ENCODE measurements around the gene WDFY2.
"Not testable (repeated sequence)": the region's sequence is repeated elsewhere in the genome, so short reads cannot be mapped to it uniquely, and the experiment has no call there.

The WDFY2 gene

DNA sequence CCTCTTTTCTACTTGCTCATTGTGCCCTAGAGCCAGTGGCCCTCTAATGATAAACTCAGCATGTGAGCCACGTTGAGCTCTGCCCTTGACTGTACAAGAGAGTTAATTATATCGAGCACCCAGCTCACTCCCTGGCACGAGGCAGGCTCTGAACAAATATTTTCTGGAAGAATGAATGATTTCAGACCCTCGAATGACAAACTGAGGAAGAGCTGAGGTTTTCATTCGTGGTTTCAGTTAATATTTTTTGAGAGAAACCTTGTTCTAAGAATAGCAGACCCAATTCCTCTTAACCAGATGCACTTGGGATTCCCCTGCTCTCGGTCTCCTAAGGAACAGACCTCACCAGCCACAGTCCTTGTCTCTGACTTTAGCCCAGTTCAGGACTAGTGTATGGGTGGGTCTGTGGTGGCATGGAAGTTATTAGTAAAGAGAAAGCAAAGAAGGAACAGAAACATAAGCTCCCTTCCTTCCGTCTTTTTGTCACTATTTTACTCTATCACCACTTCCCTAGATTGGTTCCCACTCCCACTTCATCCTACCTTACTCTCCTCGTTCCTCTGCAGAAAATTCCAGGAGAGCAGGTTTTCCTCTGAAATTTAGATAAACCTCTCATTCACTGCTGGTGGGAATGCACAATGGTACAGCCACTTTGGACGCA, 22.1 kb upstream of the WDFY2 start:
- no peak for DNase-seq (ENCODE audit: low spot score)

DNA sequence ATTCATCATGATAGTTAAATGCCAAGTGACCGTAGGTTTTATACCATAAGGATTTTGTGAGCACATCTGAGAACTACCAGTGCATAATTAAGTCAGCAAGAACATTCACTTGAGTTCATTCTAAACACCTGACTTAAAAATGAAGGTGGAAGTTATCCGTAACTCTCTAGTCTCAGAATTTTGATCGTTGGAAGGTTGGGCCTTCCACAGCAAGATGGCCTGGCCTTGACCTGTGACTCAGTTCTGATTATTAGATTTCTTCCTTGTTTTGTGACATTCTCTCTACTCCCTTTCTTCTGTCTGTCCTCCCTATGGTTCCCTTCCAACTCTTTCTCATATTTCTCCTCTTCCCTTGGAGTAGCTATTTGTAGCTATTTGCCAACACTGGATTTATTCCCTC, 20.0 kb upstream of the WDFY2 start:
- DNase-seq (ENCODE audit: low spot score) = no peak

DNA sequence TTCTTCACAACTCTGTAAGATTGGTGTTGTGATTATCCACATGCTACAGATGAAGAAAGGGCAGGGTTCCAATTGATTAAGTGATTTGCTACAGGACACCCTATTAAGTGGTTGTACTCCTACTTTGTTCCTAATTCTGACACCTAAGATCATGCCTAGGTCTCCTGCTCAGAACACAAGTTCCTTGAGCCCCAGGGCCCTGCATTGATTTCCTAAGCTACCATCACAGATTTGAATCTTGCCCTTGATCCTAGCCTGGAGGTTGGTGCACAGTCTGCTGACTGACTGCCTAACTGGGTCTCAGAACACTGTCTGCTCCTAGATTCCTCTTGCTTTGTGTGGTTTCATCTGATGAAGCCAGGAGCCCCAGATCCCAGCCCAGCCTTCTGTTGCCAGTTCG, 19.6 kb upstream of the WDFY2 start:
- no peak for DNase-seq (ENCODE audit: low spot score)

DNA sequence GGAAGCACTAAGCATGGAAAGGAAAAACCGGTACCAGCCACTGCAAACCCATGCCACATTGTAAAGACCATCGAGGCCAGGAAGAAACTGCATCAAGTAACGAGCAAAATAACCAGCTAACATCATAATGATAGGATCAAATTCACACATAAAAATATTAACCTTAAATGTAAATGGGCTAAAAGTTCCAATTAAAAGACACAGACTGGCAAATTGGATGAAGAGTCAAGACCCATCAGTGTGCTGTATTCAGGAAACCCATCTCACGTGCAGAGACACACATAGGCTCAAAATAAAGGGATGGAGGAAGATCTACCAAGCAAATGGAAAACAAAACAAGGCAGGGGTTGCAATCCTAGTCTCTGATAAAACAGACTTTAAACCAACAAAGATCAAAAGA, 15.3 kb upstream of the WDFY2 start:
- DNase-seq (ENCODE audit: low spot score) = not testable (repeated sequence)

DNA sequence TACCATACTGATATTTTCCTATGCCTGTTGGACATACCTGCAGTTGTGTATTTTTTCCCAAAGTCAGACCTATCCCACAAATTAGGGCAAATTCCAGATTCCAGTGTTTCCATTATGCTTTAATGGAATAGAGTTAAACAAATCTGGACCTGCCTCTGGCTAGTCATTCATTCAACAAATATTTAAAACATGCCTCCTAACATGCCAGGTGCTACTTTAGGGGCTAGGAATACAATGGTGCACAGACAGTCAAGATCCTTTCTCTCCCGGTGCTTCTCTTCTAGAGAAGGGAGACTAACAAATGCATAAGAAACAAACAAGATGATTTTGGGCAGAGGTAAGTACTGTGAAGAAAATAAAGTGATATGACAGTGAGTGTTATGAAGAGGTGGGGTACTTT, 7.5 kb upstream of the WDFY2 start:
- DNase-seq (ENCODE audit: low spot score) = no peak

DNA sequence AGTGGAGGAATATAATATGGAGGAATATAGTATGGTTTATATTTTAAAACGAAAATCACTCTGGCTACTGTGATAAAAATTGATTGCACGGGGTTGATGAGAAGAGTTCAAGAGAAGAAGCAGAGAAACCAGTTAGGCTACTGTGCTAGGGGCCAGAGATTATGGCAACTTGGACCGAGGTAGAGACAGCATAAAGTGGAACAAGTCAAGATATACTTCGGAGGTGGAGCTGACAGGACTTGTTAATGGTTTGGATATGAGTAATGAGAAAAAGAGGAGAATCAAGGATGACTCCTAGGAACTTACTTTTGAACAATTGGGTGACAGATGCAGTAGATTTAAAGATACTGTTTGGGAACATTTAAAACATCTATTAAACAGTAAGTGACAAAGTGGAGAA, 6.6 kb upstream of the WDFY2 start:
- DNase-seq (ENCODE audit: low spot score) = no peak

DNA sequence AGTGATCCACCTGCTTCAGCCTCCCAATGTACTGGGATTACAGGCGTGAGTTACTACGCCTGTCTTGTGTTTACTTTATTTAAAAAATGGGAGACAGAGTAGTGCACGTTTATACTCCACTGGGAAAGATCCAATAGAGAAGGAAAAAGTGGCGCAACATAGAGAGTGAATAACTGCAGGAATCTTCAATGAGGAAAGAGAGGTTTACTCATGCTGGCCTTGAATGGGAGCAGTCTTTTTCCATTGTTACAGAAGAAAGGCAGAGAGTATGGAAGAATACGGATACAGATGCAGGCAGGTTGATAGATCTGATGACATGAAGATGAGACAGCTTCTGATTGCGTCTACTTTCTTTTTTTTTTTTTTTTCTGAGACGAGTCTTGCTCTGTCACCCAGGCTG, 4.6 kb upstream of the WDFY2 start:
- no peak for DNase-seq (ENCODE audit: low spot score)

DNA sequence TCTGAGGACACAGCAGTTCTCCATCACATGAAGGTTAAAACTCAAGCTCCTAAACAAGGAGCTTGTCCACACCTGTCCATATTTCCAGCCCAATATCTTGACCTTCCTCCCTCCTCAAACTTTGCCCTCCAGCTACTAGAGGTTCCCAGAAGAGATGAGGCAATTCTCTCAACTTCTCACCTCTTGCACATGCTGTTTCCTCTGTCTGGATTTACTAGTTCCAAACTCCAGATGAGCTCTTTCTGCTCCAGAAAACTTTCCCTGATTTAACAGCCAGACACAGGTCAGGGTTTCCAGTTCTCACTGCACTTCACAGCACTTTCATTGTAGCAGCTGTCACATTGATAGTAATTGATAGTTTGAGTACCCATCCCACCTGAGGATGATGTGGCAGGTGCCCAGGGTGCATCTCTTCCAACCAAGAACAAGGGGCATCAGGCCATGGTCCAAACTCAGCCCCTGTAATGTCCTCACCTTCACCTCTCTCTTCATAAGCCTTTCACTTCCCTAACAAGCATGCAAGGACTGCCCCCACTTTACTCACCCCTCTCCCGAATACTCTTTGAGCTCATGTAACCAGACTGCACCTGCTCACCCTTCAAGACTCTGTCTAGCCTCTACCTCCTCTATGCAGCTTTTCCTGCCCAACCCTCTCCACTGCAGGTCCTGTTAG, 3.0 kb upstream of the WDFY2 start:
- no peak for DNase-seq (ENCODE audit: low spot score)

DNA sequence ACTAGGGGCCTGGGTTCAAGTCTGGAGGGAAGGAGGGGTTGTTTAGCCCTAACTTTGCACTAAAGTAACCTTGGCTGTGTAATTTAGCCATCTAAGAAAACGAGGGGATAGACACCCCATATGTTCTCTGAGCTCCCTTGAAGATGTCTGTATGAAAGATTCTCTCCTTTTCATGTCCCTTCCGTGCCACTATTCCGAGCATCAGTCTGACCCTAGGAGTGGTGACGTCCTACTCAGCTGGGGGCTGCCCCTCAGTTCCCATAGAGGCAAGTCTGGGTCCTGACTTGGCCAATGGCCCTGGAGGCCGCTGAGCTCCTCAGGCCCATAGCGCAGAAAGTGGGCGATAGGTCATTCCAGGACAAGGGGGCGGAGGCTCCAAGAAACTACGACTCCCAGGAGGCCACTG, 790 bp upstream of the WDFY2 start:
- no peak for DNase-seq (ENCODE audit: low spot score)

DNA sequence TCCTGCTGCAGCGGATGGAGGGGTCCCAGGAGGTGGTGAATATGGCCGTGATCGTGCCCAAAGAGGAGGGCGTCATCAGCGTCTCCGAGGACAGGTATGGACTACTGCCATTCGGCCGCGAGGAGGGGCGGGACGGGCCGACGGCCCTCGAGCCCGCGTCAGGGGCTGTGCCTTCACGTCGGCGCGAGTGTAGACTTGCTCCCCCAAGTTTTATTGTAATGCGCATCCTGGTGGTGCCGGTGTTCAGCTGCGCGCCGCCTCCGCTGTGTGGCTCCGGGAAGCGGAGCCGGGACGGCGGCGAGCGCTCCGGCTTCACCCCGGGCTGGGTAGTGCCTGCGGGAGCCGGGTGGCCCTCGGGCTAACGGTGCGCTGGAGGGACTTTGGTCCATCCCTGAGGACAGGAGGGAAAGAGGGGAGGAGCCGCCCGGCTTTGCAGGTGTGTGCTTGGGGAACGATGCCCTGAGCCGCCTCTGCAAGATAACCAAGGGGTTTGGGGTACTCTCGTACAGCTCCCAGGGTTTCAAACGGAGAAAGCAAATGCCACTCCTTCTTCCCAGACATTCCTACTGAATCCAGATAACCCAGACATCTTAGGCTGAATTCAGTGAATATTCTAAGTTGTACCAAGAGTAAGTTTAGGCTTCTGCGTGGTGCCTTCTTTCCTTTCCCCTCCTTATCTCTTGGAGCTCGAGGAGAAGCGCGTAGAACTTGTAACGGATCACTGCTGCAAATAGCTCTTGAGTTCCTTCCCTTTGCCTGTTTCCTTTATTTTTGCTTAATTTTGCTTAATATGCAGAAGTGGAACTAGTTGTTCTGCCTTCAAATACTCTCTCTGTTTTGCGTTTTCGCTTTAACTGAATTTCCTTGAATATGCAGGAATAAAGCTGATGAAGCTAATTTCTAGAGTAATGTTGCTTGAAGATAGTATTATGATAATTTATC, 740 bp downstream of the WDFY2 start:
- peak; percentile 22 for DNase-seq (ENCODE audit: low spot score)

DNA sequence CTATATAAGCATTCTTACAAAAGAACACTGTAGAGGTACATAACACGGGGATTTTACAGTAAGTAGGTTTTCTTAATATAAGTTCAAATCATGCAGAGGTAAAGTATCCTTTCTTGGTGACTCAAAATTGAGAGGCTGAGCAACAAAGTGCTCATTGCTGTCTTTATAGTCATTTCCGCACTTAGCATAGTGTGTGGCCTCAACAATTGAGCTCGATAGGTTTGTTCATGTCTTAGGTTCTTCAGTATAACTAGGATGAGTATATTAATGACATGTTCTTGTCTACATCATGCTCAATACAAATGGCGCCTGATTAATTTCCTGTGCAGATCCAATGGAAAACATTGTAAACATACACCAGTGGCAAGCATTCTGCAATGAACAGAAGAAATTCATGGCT, 1.4 kb downstream of the WDFY2 start:
- DNase-seq (ENCODE audit: low spot score) = no peak

DNA sequence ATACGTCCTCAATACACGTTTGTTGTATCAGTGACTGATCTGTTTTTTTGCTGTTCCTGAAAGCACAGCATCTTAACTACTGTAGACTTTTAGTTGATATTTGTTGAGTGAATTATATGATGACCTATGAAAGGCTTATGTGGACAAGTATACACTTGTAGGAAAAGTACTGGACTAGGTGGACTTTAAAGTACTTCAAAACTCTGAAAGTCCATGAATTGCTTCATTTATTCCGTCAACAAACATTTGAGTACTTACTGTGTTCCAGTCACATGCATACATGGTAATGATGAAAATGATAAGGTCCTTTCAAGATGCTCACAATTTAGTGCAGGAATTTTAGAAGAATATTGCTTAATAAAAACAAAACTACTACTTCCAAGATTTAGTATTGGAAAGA, 3.1 kb downstream of the WDFY2 start:
- DNase-seq (ENCODE audit: low spot score) = no peak

DNA sequence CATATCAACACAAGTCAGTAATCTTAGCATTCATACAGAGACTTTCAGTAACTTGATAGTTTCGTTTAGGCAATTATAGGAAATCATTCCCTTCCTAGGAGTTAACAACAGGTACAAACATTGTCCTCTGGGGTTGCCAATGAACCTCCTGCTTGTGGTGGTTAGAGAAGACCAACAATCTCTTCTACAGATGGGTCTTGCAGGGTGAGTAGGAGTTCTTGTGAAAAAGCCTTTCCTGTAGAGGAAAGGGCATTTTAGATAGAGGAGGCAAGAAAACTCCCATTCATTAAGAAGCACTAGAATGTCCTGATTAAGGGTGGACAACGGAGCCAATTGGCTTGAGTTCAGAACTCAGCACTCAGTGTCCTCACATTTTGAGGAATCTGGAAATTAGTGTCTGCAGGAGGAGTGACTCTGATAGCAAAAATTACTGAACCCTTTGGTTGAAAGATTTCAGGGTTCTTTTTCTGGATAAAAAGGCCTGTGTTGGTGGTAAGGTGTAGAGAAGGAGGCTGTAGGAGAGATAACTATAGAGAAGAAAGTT, 4.2 kb downstream of the WDFY2 start:
- no peak for DNase-seq (ENCODE audit: low spot score)

DNA sequence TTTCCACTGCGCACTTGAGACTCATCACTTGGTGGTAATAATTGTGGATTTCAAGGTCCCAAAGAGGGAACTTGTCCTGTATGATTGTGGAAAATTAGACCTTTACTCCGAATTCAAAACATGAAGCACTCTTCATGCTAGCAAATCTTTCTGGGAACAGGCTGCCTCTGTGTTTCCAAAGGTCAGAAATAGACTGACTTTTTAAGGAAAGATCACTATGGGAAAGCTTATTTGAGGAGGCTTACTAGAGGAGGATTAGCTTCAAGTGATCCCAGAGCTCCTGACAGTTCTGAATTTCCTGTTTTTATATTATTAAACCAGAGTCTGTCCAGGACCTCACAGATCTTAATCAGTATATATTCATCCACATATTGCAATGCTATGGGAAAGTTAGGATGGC, 5.5 kb downstream of the WDFY2 start:
- DNase-seq (ENCODE audit: low spot score) = no peak

DNA sequence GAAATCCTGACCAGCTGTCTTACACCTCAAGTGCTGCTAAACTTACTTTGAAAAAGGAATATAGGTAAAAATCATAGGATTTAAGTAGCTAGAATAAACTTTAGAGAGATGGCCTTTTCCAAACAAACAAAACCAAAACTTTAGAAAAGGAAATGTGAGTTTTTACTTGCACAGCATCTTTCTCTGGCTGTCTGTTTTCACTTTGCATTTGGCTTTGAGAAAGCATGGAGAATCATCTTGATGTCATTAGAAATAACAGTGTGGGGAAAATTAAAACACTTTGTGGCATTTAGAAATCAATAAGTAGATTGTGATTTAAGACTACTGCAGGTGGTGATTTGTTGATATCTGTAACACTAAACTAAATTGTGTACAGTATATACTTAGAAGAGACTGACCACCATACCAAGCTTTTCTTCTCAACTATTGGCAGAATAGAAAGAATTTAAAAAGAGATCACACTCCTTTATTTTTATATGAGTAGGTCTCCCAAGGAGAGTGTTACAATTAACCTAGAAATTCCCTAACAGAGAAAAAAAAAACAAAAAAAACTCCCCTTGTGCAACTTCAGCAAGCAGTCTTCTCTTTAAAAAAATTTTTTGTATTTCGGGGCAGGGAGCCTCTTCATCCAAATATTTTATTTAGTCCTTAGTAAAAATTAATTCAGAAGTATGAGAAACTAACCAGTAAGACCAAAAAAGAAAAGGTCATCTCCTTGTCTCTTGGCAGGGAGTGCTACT, 6.1 kb downstream of the WDFY2 start:
- no peak for DNase-seq (ENCODE audit: low spot score)

DNA sequence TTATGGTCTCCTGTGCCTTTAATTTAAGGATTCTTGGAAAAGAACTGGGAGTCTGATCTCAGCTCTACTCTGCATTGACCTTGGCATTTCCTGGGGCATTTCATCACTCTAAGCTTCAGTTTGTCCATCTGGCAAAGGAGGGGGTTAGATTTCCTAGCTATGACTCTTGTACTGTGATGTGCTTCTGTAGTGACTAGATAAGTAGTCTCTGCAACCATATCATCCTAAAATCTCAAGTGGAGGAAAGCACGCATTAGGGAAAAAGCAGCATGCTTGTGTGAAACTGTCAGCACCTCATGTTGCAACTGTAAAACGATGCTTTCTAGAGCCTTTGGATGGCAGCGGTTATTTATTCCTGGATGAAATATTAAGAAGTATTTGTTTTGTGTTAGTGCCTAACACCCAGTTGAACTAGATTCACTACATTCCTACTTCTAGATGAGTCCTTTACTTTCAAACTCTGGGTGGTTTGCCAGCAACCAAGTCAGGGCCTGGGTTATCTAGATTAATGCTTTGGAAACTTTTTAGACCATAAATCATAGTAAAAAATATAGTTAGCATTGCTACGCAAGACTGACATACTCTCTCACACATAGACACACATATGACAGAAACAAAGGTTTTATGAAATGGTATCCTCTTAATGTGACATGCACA, 6.8 kb downstream of the WDFY2 start:
- DNase-seq (ENCODE audit: low spot score) = peak; percentile 69

DNA sequence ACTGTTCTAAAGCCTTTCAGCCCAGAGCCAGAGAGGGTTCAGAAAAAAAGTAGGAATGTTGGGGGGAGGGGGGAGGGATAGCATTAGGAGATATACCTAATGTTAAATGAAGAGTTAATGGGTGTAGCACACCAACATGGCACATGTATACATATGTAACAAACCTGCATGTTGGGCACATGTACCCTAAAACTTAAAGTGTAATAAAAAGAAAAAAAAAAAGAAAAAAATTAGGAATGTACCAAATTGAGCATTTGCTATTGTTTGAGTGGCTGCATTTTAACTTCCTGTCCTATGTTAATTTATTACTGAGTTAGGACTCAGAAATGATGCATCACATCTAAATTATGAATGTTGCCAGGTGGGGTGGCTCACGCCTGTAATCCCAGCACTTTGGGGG, 7.7 kb downstream of the WDFY2 start:
- DNase-seq (ENCODE audit: low spot score) = not testable (repeated sequence)

DNA sequence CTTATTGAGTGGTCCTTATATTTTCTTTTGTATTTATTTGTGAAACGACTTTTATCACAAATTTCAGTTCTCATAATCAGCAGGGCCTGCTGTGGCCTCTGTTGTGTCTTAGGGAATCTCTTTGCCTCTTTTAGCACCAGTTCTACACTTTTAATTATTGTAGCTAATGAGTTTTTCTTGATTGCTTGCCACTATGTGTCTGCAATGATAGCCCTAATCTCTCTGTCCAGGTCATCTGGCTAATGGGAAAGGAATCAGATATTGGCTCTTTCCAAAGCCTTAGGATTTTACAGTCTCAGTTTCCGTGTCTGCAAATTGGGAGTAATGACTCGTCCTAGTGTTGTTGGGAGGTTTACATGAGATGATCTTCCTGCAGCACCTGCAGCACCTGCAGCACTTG, 10.2 kb downstream of the WDFY2 start:
- no peak for DNase-seq (ENCODE audit: low spot score)

DNA sequence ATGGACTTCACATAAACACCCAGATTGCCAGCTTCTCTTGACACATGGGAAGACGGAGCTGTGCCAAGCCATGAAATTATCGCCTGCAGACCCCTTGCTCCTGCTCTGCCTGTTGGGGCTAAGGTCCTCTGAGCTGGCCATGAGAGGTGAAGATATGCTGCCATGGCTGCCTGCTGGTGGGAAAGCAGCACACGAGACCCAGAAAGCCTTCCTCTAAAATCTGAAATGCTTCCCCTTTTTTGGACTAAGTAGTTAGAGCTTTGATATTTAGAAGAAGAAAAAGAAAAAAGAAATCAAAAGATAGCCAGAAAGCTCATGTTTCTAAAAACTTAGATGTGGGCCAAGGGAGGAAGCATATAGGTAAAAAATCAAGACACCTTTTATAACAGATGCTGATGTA, 11.2 kb downstream of the WDFY2 start:
- DNase-seq (ENCODE audit: low spot score) = no peak

DNA sequence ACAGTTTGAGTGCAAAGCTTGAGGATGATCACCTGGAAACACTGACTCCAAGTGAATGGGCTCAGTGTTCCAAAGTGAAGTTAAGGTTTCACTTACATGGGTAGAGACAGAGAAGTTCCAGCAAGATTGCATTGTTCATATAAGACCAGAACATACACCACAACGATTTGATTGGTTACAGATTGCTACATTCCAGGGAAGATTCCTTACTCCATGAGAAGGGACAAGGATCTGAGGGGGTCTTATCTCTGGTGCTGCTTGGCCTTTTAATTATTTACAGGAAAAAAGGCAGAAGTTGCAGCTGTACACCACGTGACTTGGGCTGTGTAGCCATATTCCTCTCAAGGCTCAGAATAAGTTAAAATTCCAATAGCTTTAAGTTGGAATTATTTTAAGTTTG, 12.3 kb downstream of the WDFY2 start:
- no peak for DNase-seq (ENCODE audit: low spot score)
